ENCODE measurements around the gene PIK3CD.

Gene PIK3CD

GRCh38 chr1:9774712-9775679 is 123.5 kb downstream of the PIK3CD start:
- no peaks in the 10 kb centered on the region for H3K4me1 ChIP-seq (ENCODE audit: insufficient read depth, low read length)
- no peak overlapping the region for H3K27ac ChIP-seq (ENCODE audit: low read depth, low read length)
- peaks cover 11% of the 10 kb centered on the region for H3K36me3 ChIP-seq (ENCODE audit: insufficient read depth, low read length)
- no peaks in the 10 kb centered on the region for H3K9me3 ChIP-seq (ENCODE audit: low read length)
- H3K27me3 ChIP-seq (ENCODE audit: control insufficient read depth in 1 of 2, insufficient read depth in 2 of 2, low read length in 2 of 2) = no peaks in the 10 kb centered on the region
- H3K9ac ChIP-seq (ENCODE audit: low read length) = no peak overlapping the region
- H3K4me3 ChIP-seq (ENCODE audit: low read depth in 1 of 2, low read length in 2 of 2) = no peak overlapping the region

GRCh38 chr1:9776685-9777084 is 125.2 kb downstream of the PIK3CD start:
- Histone ChIP-seq H3K27me3 (ENCODE audit: control insufficient read depth in 1 of 2, insufficient read depth in 2 of 2, low read length in 2 of 2) (no peaks in the 10 kb centered on the region), H3K36me3 (ENCODE audit: insufficient read depth, low read length) (peaks cover 11% of the 10 kb centered on the region), H3K4me1 (ENCODE audit: insufficient read depth, low read length) (no peaks in the 10 kb centered on the region), H3K9ac (ENCODE audit: low read length) (no peak overlapping the region), H3K4me3 (ENCODE audit: low read depth in 1 of 2, low read length in 2 of 2) (no peak overlapping the region), H3K27ac (ENCODE audit: low read depth, low read length) (no peak overlapping the region), H3K9me3 (ENCODE audit: low read length) (no peaks in the 10 kb centered on the region)

Measured in muscle layer of colon (tissue), 2 donors.